Neural cell (in vitro differentiated cells): ENCODE data around the gene TPD52L1. TPM values are rescaled to one million over a fixed set of nuclear protein-coding genes. Genes with fewer than 3 reads are reported as not detected.

ENCODE experiments used
- H2AFZ ChIP-seq: fragments of 200-600, 300-800 bp; sonication (generic), shearing (Covaris generic); 2 replicates; pipeline ENCODE4 v1.6.0; 2014; ENCODE audit warnings: low read depth, mild to moderate bottlenecking, antibody characterized with exemption, low read length, moderate library complexity
- H3F3A ChIP-seq: fragments of 200-600 bp; shearing (Covaris generic); 2 replicates; pipeline ENCODE4 v1.6.1; 2016; ENCODE audit warnings: mild to moderate bottlenecking, moderate library complexity, mixed read lengths, antibody characterized with exemption, low read length; ENCODE audit not compliant: insufficient read depth, poor library complexity, severe bottlenecking
- H3K27ac ChIP-seq: fragments of 200-600, 300-800 bp; sonication (generic), shearing (Covaris generic); 2 replicates; pipeline ENCODE4 v1.5.1; 2014; ENCODE audit warnings: mild to moderate bottlenecking, low read length, moderate library complexity
- H3K27me3 ChIP-seq: fragments of 300-800, 200-600 bp; sonication (generic), shearing (Covaris generic); 2 replicates; pipeline ENCODE4 v1.6.0; 2014; ENCODE audit warnings: mild to moderate bottlenecking, low read depth, low read length, moderate library complexity; ENCODE audit not compliant: insufficient read depth
- H3K36me3 ChIP-seq: fragments of 300-800, 200-600 bp; sonication (generic), shearing (Covaris generic); 2 replicates; pipeline ENCODE4 v1.5.1; 2014; ENCODE audit warnings: mild to moderate bottlenecking, antibody characterized with exemption, low read length, moderate library complexity; ENCODE audit not compliant: insufficient read depth
- H3K4me2 ChIP-seq: fragments of 300-800, 200-600 bp; sonication (generic), shearing (Covaris generic); 2 replicates; pipeline ENCODE4 v1.6.0; 2014; ENCODE audit warnings: mild to moderate bottlenecking, low read length
- H3K4me3 ChIP-seq: fragments of 300-800, 200-600 bp; sonication (generic), shearing (Covaris generic); 2 replicates; pipeline ENCODE4 v1.5.1; 2014; ENCODE audit warnings: mild to moderate bottlenecking, low read length, moderate library complexity
- H3K79me2 ChIP-seq: fragments of 200-600 bp; shearing (Covaris generic); replicated peaks from 2 replicates; pipeline ENCODE4 v1.6.0; 2014; ENCODE audit warnings: mild to moderate bottlenecking, low read length, moderate library complexity; ENCODE audit not compliant: insufficient read depth
- H3K9ac ChIP-seq: fragments of 300-800, 200-600 bp; sonication (generic), shearing (Covaris generic); 2 replicates; pipeline ENCODE4 v1.6.1; 2016; ENCODE audit warnings: mild to moderate bottlenecking, low read length, mixed read lengths
- H3K9me2 ChIP-seq: fragments of 200-600 bp; shearing (Covaris generic); 2 replicates; pipeline ENCODE4 v1.6.1; 2016; ENCODE audit warnings: mild to moderate bottlenecking, low read length, mixed read lengths; ENCODE audit not compliant: insufficient read depth
- H3K9me3 ChIP-seq: fragments of 200-600, 300-800 bp; sonication (generic), shearing (Covaris generic); 2 replicates; pipeline ENCODE4 v1.6.1; 2016; ENCODE audit warnings: mild to moderate bottlenecking, mixed run types, low read length, moderate library complexity, mixed read lengths
- H4K20me1 ChIP-seq: fragments of 200-600 bp; shearing (Covaris generic); 2 replicates; pipeline ENCODE4 v1.6.1; 2016; ENCODE audit warnings: mild to moderate bottlenecking, mixed run types; ENCODE audit not compliant: insufficient read depth
- EP300 ChIP-seq: fragments of 450-650 bp; conservative IDR thresholded peaks from 2 replicates; pipeline ENCODE4 v1.6.1; 2014; ENCODE audit warnings: antibody characterized with exemption, mild to moderate bottlenecking, moderate library complexity; ENCODE audit not compliant: poor library complexity, severe bottlenecking
- EZH2 ChIP-seq: fragments of 200-600, 300-800 bp; shearing (Covaris generic), sonication (generic); IDR thresholded peaks from 2 replicates; pipeline ENCODE4 v1.6.1; 2014; ENCODE audit warnings: antibody characterized with exemption, low read length, borderline replicate concordance, mild to moderate bottlenecking; ENCODE audit not compliant: insufficient read depth, poor library complexity, severe bottlenecking
- MXI1 ChIP-seq: fragments of 450-650 bp; conservative IDR thresholded peaks from 2 replicates; pipeline ENCODE4 v1.6.1; 2014; ENCODE audit warnings: antibody characterized with exemption, mild to moderate bottlenecking; ENCODE audit not compliant: poor library complexity, severe bottlenecking
- POLR2AphosphoS5 ChIP-seq: IDR thresholded peaks from 2 replicates; pipeline ENCODE4 v1.6.1; 2012
- RAD21 ChIP-seq: fragments of 450-650 bp; conservative IDR thresholded peaks from 2 replicates; pipeline ENCODE4 v1.6.1; 2014; ENCODE audit warnings: antibody characterized with exemption, mild to moderate bottlenecking, moderate library complexity
- SMC3 ChIP-seq: fragments of 450-650 bp; conservative IDR thresholded peaks from 2 replicates; pipeline ENCODE4 v1.6.1; 2014; ENCODE audit warnings: antibody characterized with exemption, mild to moderate bottlenecking, moderate library complexity; ENCODE audit not compliant: poor library complexity
- TAF1 ChIP-seq: IDR thresholded peaks from 2 replicates; pipeline ENCODE4 v1.6.1; 2012; ENCODE audit warnings: low read depth
- polyA plus RNA-seq: library from polyadenylated mRNA; depleted of rRNA; stranded (reverse); fragments of >200 nt; gene quantifications from 2 replicates; pipeline ENCODE4 v1.2.3, GENCODE V29; 2014
- TF ChIP-seq, protein P1 (sequence below): IDR thresholded peaks from 2 replicates; pipeline ENCODE4 v1.6.1; 2012; ENCODE audit warnings: borderline replicate concordance
- TF ChIP-seq, protein P2 (sequence below): fragments of 450-650 bp; IDR thresholded peaks from 2 replicates; pipeline ENCODE4 v1.5.1; 2014; ENCODE audit warnings: antibody characterized with exemption, mild to moderate bottlenecking, moderate library complexity; ENCODE audit not compliant: poor library complexity, severe bottlenecking

TPD52L1 gene
- polyA plus RNA-seq, 1 donor from 2014 or later, result 8.9 TPM

DNA sequence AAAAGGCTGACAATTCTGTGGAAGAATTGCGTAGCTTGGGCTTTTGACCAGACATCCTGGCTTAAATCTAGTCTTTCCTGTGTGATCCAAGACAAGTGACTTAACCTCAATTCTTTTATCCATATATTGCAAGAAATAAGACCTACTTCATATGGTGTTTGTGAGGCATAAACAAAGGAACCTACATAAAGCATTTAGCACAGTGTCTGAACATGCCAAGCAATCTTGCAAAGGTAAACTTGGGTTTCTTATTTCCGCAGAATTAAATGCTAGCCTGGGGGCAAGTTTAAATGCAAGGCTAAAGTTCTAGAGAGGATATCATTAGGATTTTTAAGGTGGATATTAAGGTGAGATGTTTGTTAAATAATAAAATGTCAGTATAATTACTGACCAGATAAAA lies 100.3 kb downstream of the TPD52L1 start:
- Histone ChIP-seq H2AFZ (no peak overlapping the region), H3K9ac (no peak overlapping the region), H3K79me2 (no peaks in the 10 kb centered on the region), H3K27me3 (no peaks in the 10 kb centered on the region), H3K27ac (no peak overlapping the region), H3K9me2 (no peaks in the 10 kb centered on the region), H3K4me2 (no peak overlapping the region), H4K20me1 (no peaks in the 10 kb centered on the region), H3K4me3 (no peak overlapping the region), H3K9me3 (no peaks in the 10 kb centered on the region), H3K36me3 (no peaks in the 10 kb centered on the region), H3F3A (no peaks in the 10 kb centered on the region)
- no peak for TF ChIP-seq SMC3
- no peak for TF ChIP-seq RAD21
- no peak for TF ChIP-seq MXI1
- TF ChIP-seq EP300, result no peak
- TF ChIP-seq, protein P1, sequence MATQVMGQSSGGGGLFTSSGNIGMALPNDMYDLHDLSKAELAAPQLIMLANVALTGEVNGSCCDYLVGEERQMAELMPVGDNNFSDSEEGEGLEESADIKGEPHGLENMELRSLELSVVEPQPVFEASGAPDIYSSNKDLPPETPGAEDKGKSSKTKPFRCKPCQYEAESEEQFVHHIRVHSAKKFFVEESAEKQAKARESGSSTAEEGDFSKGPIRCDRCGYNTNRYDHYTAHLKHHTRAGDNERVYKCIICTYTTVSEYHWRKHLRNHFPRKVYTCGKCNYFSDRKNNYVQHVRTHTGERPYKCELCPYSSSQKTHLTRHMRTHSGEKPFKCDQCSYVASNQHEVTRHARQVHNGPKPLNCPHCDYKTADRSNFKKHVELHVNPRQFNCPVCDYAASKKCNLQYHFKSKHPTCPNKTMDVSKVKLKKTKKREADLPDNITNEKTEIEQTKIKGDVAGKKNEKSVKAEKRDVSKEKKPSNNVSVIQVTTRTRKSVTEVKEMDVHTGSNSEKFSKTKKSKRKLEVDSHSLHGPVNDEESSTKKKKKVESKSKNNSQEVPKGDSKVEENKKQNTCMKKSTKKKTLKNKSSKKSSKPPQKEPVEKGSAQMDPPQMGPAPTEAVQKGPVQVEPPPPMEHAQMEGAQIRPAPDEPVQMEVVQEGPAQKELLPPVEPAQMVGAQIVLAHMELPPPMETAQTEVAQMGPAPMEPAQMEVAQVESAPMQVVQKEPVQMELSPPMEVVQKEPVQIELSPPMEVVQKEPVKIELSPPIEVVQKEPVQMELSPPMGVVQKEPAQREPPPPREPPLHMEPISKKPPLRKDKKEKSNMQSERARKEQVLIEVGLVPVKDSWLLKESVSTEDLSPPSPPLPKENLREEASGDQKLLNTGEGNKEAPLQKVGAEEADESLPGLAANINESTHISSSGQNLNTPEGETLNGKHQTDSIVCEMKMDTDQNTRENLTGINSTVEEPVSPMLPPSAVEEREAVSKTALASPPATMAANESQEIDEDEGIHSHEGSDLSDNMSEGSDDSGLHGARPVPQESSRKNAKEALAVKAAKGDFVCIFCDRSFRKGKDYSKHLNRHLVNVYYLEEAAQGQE, result no peak
- TF ChIP-seq, protein P2, sequence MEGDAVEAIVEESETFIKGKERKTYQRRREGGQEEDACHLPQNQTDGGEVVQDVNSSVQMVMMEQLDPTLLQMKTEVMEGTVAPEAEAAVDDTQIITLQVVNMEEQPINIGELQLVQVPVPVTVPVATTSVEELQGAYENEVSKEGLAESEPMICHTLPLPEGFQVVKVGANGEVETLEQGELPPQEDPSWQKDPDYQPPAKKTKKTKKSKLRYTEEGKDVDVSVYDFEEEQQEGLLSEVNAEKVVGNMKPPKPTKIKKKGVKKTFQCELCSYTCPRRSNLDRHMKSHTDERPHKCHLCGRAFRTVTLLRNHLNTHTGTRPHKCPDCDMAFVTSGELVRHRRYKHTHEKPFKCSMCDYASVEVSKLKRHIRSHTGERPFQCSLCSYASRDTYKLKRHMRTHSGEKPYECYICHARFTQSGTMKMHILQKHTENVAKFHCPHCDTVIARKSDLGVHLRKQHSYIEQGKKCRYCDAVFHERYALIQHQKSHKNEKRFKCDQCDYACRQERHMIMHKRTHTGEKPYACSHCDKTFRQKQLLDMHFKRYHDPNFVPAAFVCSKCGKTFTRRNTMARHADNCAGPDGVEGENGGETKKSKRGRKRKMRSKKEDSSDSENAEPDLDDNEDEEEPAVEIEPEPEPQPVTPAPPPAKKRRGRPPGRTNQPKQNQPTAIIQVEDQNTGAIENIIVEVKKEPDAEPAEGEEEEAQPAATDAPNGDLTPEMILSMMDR, result no peak
- no peak for TF ChIP-seq EZH2
- no peak for TF ChIP-seq TAF1
- no peak for TF ChIP-seq POLR2AphosphoS5

DNA sequence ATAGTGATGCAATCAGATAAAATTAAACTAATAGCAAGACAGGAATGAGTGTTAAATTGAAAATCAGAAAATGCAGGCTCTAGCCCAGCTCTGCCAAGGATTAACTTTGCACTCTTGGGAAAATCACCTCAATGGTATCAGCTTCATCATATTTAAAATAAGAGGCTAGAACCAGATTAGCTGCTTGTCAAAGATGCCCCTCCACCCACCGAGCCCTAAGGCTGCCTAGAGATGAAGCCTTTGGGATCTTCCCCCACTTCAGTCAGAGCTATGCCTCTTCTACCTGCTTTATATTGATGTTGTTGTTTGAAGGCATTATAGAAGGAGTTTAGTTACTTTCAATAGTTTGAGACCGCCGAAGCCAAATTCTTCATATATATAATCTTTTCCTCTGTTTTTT lies 100.7 kb downstream of the TPD52L1 start:
- H3K4me2 ChIP-seq, result no peak overlapping the region
- no peaks in the 10 kb centered on the region for H3K36me3 ChIP-seq
- H3K27me3 ChIP-seq, result no peaks in the 10 kb centered on the region
- no peak overlapping the region for H2AFZ ChIP-seq
- no peaks in the 10 kb centered on the region for H3K9me2 ChIP-seq
- H3K9ac ChIP-seq, result no peak overlapping the region
- no peaks in the 10 kb centered on the region for H3K79me2 ChIP-seq
- no peak for TF ChIP-seq SMC3
- no peak for TF ChIP-seq MXI1
- no peak for TF ChIP-seq TAF1
- TF ChIP-seq EP300, result no peak
- TF ChIP-seq EZH2, result no peak
- TF ChIP-seq, protein P2, result no peak
- TF ChIP-seq, protein P1, result no peak
- TF ChIP-seq POLR2AphosphoS5, result no peak
- H3K27ac ChIP-seq, result no peak overlapping the region
- H3K9me3 ChIP-seq, result no peaks in the 10 kb centered on the region
- H3F3A ChIP-seq, result no peaks in the 10 kb centered on the region
- no peaks in the 10 kb centered on the region for H4K20me1 ChIP-seq
- no peak overlapping the region for H3K4me3 ChIP-seq
